GM12878 (cell line): Measurements from ENCODE around the gene SLC39A8. TPM values are rescaled to one million over a fixed set of nuclear protein-coding genes. Genes with fewer than 3 reads are reported as not detected.

Source experiments
- CHD4 ChIP-seq: fragments of 200-600 bp; sonication (generic); IDR thresholded peaks from 2 replicates; pipeline ENCODE4 v1.6.1; 2016; ENCODE audit warnings: mild to moderate bottlenecking
- ETV6 ChIP-seq, 2 experiments: fragments of 450-650 bp in 1 of 2; IDR thresholded peaks in 1 of 2; conservative IDR thresholded peaks in 1 of 2; 2 replicates each; pipeline ENCODE4 v1.6.1; 2014; ENCODE audit warnings: antibody characterized with exemption in 1 of 2, borderline replicate concordance in 1 of 2, low read depth in 1 of 2, mild to moderate bottlenecking in 1 of 2, moderate library complexity in 1 of 2
- LARP7 ChIP-seq: fragments of 450-650 bp; IDR thresholded peaks from 2 replicates; pipeline ENCODE4 v1.6.1; 2017; ENCODE audit warnings: mild to moderate bottlenecking
- RAD21 ChIP-seq: IDR thresholded peaks from 2 replicates; pipeline ENCODE4 v1.6.1; 2011; ENCODE audit warnings: mild to moderate bottlenecking, low read depth, low read length, moderate library complexity; ENCODE audit not compliant: insufficient read depth
- SP1 ChIP-seq: IDR thresholded peaks from one replicate; pipeline ENCODE4 v1.6.1; 2011; ENCODE audit warnings: low read depth, low read length
- polyA plus RNA-seq, 11 experiments: library from polyadenylated mRNA; depleted of rRNA in 4 of 11; unstranded in 6 of 11; stranded (reverse) in 5 of 11; fragments of >200 nt; fragmentation: Nextera tagmentation in 4 of 11; fragmentation: Illumina TruSeq in 1 of 11; extraction: Ambion mirVana in 4 of 11; extraction: Trizol in 1 of 11; gene quantifications; 1 replicate in 1 of 11; 2 replicates in 10 of 11; pipeline versions ENCODE4 v1.2.1 to v1.2.3, GENCODE V29; 2011 to 2016; ENCODE audit warnings: inconsistent platforms in 2 of 11, missing spikeins in 2 of 11, low read depth in 1 of 11
- total RNA-seq, 4 experiments: library from RNA; depleted of rRNA in 3 of 4; stranded (reverse); fragments of >200 nt in 3 of 4; fragmentation: Illumina TruSeq in 1 of 4; extraction: Trizol in 1 of 4; gene quantifications; 2 replicates each; pipeline versions ENCODE4 v1.2.1 to v1.2.3, GENCODE V29; 2013 to 2021
- TF ChIP-seq, protein P1 (sequence below): fragments of 450-650 bp; IDR thresholded peaks from 2 replicates; pipeline ENCODE4 v1.6.1; 2014; ENCODE audit warnings: mild to moderate bottlenecking
- TF ChIP-seq, protein P2 (sequence below): IDR thresholded peaks from 2 replicates; pipeline ENCODE4 v1.6.1; 2012; ENCODE audit warnings: improper control_type of control experiment, low read depth, low read length; ENCODE audit not compliant: insufficient replicate concordance
- TF ChIP-seq, protein P3 (sequence below), 3 experiments: IDR thresholded peaks in 2 of 3; conservative IDR thresholded peaks in 1 of 3; 2 replicates each; pipeline ENCODE4 v1.5.1; 2011; ENCODE audit warnings: low read depth in 3 of 3, low read length in 3 of 3, mild to moderate bottlenecking in 3 of 3, control low read depth in 2 of 3, moderate library complexity in 2 of 3, inconsistent platforms in 1 of 3, mixed read lengths in 1 of 3; ENCODE audit not compliant: control insufficient read depth in 2 of 3, insufficient read depth in 1 of 3; ENCODE audit errors: extremely low read depth in 1 of 3
- TF ChIP-seq, protein P4 (sequence below): fragments of 450-650 bp; formaldehyde crosslinking; IDR thresholded peaks from 2 replicates; pipeline ENCODE4 v1.4.0; 2022; ENCODE audit warnings: mild to moderate bottlenecking, moderate library complexity

SLC39A8 gene
- total and polyA plus RNA-seq, 10 of the 15 experiments (the other 5 are each of a cell fraction or from before 2014, with no cell fraction given), result 7.9 to 47.8 (median 32.8) TPM

DNA sequence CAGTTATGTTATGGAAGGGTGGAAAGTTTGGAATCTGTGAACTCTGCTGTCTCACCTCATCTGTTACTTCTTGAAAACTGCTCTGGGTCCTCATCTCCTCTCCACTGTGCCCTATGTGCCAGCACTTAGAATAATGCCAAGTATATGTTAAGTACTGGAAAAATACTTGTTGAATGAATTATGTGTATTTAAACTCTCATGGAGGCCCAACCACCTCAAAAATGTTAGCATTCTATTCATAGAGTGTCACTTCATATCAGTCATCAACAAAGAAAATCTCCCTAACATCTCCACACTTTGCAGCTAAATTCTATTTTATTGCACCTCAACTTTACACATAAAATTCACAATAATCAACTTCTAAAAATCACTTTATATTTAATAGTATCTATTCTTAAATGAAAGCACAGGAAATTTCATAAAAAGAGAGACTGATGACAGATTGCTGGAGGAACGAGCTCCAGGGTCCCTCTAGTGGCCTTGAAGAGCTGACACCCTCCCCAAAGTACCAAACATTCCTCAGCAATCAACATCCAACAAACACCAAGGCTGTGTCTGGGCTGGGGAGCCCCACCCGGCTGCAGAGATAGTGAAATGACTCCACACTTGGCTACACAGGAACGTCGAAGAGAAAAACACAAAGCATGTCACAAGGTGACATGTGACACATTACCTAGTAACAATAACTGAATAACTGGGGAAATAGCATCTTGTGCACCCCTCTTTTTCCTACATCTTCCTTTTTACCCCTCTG lies 45.8 kb downstream of the SLC39A8 start (continued):
- no peak for TF ChIP-seq ETV6 (conservative IDR thresholded peaks at IDR 0.05 in 1 of 2, IDR thresholded peaks at IDR 0.05 in 1 of 2; ENCODE audit: borderline replicate concordance in 1 of 2, low read depth in 1 of 2)
- TF ChIP-seq, protein P1, sequence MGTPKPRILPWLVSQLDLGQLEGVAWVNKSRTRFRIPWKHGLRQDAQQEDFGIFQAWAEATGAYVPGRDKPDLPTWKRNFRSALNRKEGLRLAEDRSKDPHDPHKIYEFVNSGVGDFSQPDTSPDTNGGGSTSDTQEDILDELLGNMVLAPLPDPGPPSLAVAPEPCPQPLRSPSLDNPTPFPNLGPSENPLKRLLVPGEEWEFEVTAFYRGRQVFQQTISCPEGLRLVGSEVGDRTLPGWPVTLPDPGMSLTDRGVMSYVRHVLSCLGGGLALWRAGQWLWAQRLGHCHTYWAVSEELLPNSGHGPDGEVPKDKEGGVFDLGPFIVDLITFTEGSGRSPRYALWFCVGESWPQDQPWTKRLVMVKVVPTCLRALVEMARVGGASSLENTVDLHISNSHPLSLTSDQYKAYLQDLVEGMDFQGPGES, result no peak
- TF ChIP-seq, protein P2, sequence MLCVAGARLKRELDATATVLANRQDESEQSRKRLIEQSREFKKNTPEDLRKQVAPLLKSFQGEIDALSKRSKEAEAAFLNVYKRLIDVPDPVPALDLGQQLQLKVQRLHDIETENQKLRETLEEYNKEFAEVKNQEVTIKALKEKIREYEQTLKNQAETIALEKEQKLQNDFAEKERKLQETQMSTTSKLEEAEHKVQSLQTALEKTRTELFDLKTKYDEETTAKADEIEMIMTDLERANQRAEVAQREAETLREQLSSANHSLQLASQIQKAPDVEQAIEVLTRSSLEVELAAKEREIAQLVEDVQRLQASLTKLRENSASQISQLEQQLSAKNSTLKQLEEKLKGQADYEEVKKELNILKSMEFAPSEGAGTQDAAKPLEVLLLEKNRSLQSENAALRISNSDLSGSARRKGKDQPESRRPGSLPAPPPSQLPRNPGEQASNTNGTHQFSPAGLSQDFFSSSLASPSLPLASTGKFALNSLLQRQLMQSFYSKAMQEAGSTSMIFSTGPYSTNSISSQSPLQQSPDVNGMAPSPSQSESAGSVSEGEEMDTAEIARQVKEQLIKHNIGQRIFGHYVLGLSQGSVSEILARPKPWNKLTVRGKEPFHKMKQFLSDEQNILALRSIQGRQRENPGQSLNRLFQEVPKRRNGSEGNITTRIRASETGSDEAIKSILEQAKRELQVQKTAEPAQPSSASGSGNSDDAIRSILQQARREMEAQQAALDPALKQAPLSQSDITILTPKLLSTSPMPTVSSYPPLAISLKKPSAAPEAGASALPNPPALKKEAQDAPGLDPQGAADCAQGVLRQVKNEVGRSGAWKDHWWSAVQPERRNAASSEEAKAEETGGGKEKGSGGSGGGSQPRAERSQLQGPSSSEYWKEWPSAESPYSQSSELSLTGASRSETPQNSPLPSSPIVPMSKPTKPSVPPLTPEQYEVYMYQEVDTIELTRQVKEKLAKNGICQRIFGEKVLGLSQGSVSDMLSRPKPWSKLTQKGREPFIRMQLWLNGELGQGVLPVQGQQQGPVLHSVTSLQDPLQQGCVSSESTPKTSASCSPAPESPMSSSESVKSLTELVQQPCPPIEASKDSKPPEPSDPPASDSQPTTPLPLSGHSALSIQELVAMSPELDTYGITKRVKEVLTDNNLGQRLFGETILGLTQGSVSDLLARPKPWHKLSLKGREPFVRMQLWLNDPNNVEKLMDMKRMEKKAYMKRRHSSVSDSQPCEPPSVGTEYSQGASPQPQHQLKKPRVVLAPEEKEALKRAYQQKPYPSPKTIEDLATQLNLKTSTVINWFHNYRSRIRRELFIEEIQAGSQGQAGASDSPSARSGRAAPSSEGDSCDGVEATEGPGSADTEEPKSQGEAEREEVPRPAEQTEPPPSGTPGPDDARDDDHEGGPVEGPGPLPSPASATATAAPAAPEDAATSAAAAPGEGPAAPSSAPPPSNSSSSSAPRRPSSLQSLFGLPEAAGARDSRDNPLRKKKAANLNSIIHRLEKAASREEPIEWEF, result peak; percentile 20
- no peak for TF ChIP-seq LARP7
- TF ChIP-seq, protein P3, sequence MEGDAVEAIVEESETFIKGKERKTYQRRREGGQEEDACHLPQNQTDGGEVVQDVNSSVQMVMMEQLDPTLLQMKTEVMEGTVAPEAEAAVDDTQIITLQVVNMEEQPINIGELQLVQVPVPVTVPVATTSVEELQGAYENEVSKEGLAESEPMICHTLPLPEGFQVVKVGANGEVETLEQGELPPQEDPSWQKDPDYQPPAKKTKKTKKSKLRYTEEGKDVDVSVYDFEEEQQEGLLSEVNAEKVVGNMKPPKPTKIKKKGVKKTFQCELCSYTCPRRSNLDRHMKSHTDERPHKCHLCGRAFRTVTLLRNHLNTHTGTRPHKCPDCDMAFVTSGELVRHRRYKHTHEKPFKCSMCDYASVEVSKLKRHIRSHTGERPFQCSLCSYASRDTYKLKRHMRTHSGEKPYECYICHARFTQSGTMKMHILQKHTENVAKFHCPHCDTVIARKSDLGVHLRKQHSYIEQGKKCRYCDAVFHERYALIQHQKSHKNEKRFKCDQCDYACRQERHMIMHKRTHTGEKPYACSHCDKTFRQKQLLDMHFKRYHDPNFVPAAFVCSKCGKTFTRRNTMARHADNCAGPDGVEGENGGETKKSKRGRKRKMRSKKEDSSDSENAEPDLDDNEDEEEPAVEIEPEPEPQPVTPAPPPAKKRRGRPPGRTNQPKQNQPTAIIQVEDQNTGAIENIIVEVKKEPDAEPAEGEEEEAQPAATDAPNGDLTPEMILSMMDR (IDR thresholded peaks at IDR 0.05 in 2 of 3, conservative IDR thresholded peaks at IDR 0.05 in 1 of 3; ENCODE audit: control insufficient read depth in 2 of 3, extremely low read depth in 1 of 3, insufficient read depth in 1 of 3, low read depth in 3 of 3, low read length in 3 of 3), result peak; percentile 74 to 77 (median 75)
- no peak for TF ChIP-seq CHD4
- TF ChIP-seq, protein P4, sequence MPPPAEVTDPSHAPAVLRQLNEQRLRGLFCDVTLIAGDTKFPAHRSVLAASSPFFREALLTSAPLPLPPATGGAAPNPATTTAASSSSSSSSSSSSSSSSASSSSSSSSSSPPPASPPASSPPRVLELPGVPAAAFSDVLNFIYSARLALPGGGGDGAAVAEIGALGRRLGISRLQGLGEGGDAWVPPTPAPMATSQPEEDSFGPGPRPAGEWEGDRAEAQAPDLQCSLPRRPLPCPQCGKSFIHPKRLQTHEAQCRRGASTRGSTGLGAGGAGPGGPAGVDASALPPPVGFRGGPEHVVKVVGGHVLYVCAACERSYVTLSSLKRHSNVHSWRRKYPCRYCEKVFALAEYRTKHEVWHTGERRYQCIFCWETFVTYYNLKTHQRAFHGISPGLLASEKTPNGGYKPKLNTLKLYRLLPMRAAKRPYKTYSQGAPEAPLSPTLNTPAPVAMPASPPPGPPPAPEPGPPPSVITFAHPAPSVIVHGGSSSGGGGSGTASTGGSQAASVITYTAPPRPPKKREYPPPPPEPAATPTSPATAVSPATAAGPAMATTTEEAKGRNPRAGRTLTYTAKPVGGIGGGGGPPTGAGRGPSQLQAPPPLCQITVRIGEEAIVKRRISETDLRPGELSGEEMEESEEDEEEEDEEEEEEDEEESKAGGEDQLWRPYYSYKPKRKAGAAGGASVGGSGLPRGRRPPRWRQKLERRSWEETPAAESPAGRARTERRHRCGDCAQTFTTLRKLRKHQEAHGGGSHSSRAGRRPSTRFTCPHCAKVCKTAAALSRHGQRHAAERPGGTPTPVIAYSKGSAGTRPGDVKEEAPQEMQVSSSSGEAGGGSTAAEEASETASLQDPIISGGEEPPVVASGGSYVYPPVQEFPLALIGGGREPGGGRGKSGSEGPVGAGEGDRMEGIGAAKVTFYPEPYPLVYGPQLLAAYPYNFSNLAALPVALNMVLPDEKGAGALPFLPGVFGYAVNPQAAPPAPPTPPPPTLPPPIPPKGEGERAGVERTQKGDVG (CRISPR knock-in tag), result no peak
- TF ChIP-seq RAD21, result peak; percentile 74
- TF ChIP-seq SP1, result no peak
